CD4-positive, CD25-positive, alpha-beta regulatory T cell (primary cell): ENCODE measurements around the gene CGB8. TPM values are rescaled to one million over a fixed set of nuclear protein-coding genes. Genes with fewer than 3 reads are reported as not detected.

Source experiments
- ATAC-seq, 2 donors: fragments of 150-1000 bp; cut with Tn5 transposase; one replicate each; pipeline ENCODE4 v1.10.0; 2021; ENCODE audit warnings: low read depth in 2 of 2, moderate number of reproducible peaks in 2 of 2, moderate library complexity in 1 of 2
- DNase-seq, 3 donors: peaks; one replicate each; pipeline versions ENCODE4 v3.0.0 to v3.0.0-alpha.2; 2012 to 2022; ENCODE audit warnings: mixed read lengths in 1 of 3
- H3K27ac ChIP-seq: one replicate; pipeline ENCODE4 v1.7.0; 2013; ENCODE audit warnings: mild to moderate bottlenecking, low read length; ENCODE audit not compliant: insufficient read depth, poor library complexity, severe bottlenecking
- H3K27me3 ChIP-seq: one replicate; pipeline ENCODE4 v1.7.0; 2013; ENCODE audit warnings: low read length; ENCODE audit not compliant: control insufficient read depth, insufficient read depth
- H3K36me3 ChIP-seq: one replicate; pipeline ENCODE4 v1.7.0; 2013; ENCODE audit warnings: mild to moderate bottlenecking, low read length, moderate library complexity; ENCODE audit not compliant: control insufficient read depth, insufficient read depth
- H3K4me1 ChIP-seq: 2 replicates; pipeline ENCODE4 v1.7.0; 2013; ENCODE audit warnings: mild to moderate bottlenecking, low read length; ENCODE audit not compliant: insufficient read depth, control insufficient read depth, poor library complexity, severe bottlenecking
- H3K4me3 ChIP-seq: one replicate; pipeline ENCODE4 v1.7.0; 2013; ENCODE audit warnings: low read depth, mild to moderate bottlenecking, low read length, moderate library complexity
- H3K9me3 ChIP-seq, 2 experiments: 1 replicate in 1 of 2; 2 replicates in 1 of 2; pipeline ENCODE4 v1.7.0; 2013; ENCODE audit warnings: low read length in 2 of 2, mild to moderate bottlenecking in 1 of 2, moderate library complexity in 1 of 2; ENCODE audit not compliant: control insufficient read depth in 2 of 2
- H3K27ac Mint-ChIP-seq, 3 donors: one replicate each; pipeline ENCODE4 v1.8.0; 2020 to 2022; ENCODE audit warnings: mild to moderate bottlenecking in 3 of 3, mixed read lengths in 3 of 3, moderate library complexity in 2 of 3
- H3K27me3 Mint-ChIP-seq: one replicate; pipeline ENCODE4 v1.8.0; 2022; ENCODE audit warnings: mild to moderate bottlenecking, mixed read lengths
- H3K36me3 Mint-ChIP-seq: one replicate; pipeline ENCODE4 v1.8.0; 2020; ENCODE audit warnings: mixed read lengths
- H3K4me1 Mint-ChIP-seq, 4 donors: one replicate each; pipeline ENCODE4 v1.8.0; 2020 to 2022; ENCODE audit warnings: mixed read lengths in 4 of 4, mild to moderate bottlenecking in 1 of 4
- H3K4me3 Mint-ChIP-seq, 4 donors: one replicate each; pipeline ENCODE4 v1.8.0; 2020 to 2022; ENCODE audit warnings: mild to moderate bottlenecking in 4 of 4, mixed read lengths in 4 of 4, moderate library complexity in 3 of 4
- H3K9me3 Mint-ChIP-seq, 7 donors: one replicate each; pipeline ENCODE4 v1.8.0; 2020 to 2022; ENCODE audit warnings: mixed read lengths in 7 of 7, mild to moderate bottlenecking in 3 of 7, moderate library complexity in 2 of 7
- polyA plus RNA-seq, 4 donors: library from polyadenylated mRNA; unstranded; fragments of 300-500 nt; fragmentation: Illumina TruSeq; gene quantifications; one replicate each; pipeline ENCODE4 v1.2.3, GENCODE V29; 2021
- total RNA-seq: library from RNA; stranded (reverse); gene quantifications from one replicate; pipeline ENCODE4 v1.2.3, GENCODE V29; 2022

CGB8 gene
- total and polyA plus RNA-seq, 5 donors from 2014 or later, result not detected

DNA sequence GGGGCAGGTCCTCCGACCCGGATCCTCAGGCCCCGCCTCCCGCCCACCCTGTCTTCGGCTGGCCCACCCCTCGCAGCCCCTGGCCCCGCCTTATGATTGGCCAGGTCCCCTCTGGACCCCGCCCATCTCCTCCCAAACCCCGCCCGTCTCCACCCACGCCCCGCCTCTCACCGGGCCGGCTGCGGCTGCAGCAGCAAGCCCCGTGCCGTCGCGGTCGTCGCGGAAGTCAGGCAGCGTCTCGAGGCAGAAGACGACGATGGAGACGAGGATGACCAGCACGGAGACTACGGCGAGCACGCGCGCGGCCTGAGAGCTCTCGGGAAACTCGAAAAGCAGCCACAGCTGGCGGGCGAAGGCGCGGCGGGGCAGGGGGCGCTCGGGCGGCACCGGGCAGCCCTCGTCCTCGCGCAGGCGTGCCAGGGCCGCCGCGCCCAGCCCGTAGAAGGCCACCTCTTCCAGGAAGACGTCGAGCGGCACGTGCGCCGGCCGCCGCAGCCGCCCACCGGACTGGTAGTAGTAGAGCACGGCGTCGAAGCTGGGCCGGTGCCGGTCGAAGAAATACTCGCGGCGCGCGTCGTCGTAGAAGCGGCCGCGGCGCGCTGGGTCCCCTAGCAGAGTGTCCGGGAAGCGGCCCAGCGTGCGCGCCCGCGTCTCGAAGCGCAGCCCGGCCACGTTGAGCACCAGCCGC lies 23.1 kb upstream of the CGB8 start:
- Mint-ChIP-seq H3K27ac (no peak overlapping the region), H3K27me3 (peaks cover 80% of the 10 kb centered on the region), H3K36me3 (peaks cover 4% of the 10 kb centered on the region), H3K4me3 (peak overlapping the region in 1 of 4 donors; percentile 41), H3K4me1 (peaks cover 0 to 14% (median 9%) of the 10 kb centered on the region in 4 donors), H3K9me3 (peaks cover 0 to 9% (median 0%) of the 10 kb centered on the region in 7 donors)
- Histone ChIP-seq H3K9me3 (no peaks in the 10 kb centered on the region), H3K27ac (no peak overlapping the region), H3K4me1 (no peaks in the 10 kb centered on the region), H3K27me3 (peaks cover 19% of the 10 kb centered on the region), H3K4me3 (no peak overlapping the region), H3K36me3 (no peaks in the 10 kb centered on the region)
- DNase-seq (no peak), ATAC-seq (no peak)

DNA sequence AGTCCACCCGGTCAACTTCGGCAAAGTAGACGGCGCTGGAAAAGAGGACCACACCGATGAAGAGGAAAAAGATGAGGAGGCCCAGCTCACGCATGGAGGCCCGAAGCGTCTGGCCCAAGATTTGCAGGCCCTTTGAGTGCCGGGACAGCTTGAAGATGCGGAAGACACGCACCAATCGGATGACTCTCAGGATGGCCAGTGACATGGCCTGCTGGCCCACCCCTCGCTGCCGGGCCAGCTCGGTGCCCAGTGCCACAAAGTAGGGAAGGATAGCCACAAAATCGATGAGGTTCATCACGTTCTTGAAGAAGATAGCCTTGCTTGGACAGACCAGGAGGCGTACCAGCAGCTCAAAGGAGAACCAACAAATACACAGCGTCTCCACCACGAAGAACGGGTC lies 21.5 kb upstream of the CGB8 start:
- Histone ChIP-seq H3K27ac (no peak overlapping the region), H3K27me3 (peaks cover 19% of the 10 kb centered on the region), H3K36me3 (no peaks in the 10 kb centered on the region), H3K4me1 (no peaks in the 10 kb centered on the region), H3K9me3 (no peaks in the 10 kb centered on the region), H3K4me3 (no peak overlapping the region)
- Mint-ChIP-seq H3K27ac (peak overlapping the region in 1 of 3 donors; percentile 56), H3K4me3 (peak overlapping the region in 1 of 4 donors; percentile 17), H3K27me3 (peaks cover 87% of the 10 kb centered on the region), H3K4me1 (peaks cover 0 to 22% (median 9%) of the 10 kb centered on the region in 4 donors), H3K9me3 (peaks cover 0 to 9% (median 0%) of the 10 kb centered on the region in 7 donors), H3K36me3 (peaks cover 4% of the 10 kb centered on the region)
- ATAC-seq (no peak), DNase-seq (no peak)

DNA sequence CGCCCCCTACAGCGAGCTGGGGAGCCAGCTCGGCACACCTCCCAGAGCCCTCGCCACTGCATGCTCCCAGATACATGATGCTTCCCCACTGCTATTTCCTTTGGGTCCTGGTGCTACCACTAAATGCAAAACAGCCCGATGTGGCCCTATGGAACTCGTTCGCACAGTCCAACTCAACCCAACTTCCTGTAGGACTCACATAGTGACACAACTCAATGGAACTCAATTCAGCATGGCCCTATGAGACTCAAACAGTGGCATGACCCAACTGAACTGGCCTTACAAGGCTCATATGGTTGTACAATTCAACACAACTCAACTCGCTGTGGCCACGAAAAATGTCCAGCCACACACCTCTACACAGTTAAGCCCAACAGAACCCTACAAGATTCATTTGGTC lies 20.1 kb upstream of the CGB8 start:
- Mint-ChIP-seq H3K4me3 (peak overlapping the region in 1 of 4 donors; percentile 45), H3K36me3 (peaks cover 4% of the 10 kb centered on the region), H3K4me1 (peaks cover 0 to 22% (median 8%) of the 10 kb centered on the region in 4 donors), H3K27ac (no peak overlapping the region), H3K9me3 (peaks cover 0 to 7% (median 0%) of the 10 kb centered on the region in 7 donors), H3K27me3 (peaks cover 84% of the 10 kb centered on the region)
- DNase-seq, result no peak
- Histone ChIP-seq H3K27me3 (peaks cover 18% of the 10 kb centered on the region), H3K27ac (no peak overlapping the region), H3K9me3 (no peaks in the 10 kb centered on the region), H3K36me3 (no peaks in the 10 kb centered on the region), H3K4me3 (no peak overlapping the region), H3K4me1 (peaks cover 6% of the 10 kb centered on the region)
- ATAC-seq, result no peak

DNA sequence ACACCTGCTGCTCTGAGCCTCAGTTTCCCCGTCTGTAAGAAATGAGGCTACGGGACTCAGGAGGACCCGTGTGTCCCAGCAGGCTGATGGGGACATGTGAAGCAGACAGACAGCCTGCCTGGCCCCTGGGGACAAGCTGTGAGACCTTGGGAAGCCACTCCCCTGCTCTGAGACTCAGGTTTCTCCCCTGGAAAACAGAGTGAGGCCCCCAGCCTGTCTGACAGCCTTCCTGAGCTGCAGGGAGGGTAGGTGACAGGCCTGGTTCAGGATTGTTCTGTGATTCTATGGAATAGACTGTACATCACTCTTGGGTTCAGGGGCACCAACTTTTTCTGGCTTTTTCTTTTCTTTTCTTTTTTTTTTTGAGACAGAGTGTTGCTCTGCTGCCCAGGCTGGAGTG lies 18.6 kb upstream of the CGB8 start:
- Histone ChIP-seq H3K27me3 (peaks cover 10% of the 10 kb centered on the region), H3K4me1 (peaks cover 6% of the 10 kb centered on the region), H3K36me3 (no peaks in the 10 kb centered on the region), H3K27ac (no peak overlapping the region), H3K4me3 (no peak overlapping the region), H3K9me3 (no peaks in the 10 kb centered on the region)
- Mint-ChIP-seq H3K4me1 (peaks cover 0 to 13% (median 2%) of the 10 kb centered on the region in 4 donors), H3K36me3 (peaks cover 4% of the 10 kb centered on the region), H3K4me3 (no peak overlapping the region), H3K27me3 (peaks cover 85% of the 10 kb centered on the region), H3K9me3 (peaks cover 0 to 5% (median 0%) of the 10 kb centered on the region in 7 donors), H3K27ac (no peak overlapping the region)
- ATAC-seq, result no peak
- no peak for DNase-seq

DNA sequence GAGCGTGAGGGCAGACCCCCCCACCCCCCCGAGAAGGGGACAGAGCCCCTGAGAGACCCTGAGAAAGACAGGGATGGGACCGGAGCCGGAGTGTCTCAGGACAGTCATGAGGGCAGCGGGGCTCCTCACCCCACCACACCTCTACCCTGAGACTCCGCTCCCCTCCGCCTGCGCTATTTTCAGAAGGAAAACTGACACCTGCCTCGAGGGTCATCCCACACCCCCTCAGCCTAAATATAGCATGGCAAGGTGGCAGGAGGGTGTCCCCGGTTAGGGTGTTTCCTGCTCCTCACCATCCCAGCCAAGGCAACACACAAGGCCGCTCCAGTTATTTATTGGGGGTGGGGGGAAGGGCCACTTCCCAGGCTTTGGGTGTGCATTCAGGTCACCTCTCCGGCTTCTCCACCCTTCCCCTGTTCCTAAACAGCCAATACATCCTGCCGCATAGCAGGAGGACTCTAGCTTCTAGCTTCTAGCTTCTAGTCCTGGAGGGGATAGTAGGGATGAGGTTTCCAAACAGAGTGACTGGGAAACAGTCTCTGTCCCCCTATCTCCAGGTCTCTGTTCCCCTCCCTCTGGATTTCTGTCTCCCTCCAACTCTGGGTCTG lies 17.1 kb upstream of the CGB8 start:
- Histone ChIP-seq H3K4me1 (peaks cover 6% of the 10 kb centered on the region), H3K36me3 (no peaks in the 10 kb centered on the region), H3K4me3 (no peak overlapping the region), H3K9me3 (no peaks in the 10 kb centered on the region), H3K27ac (no peak overlapping the region), H3K27me3 (peaks cover 10% of the 10 kb centered on the region)
- no peak overlapping the region for H3K4me3 Mint-ChIP-seq
- ATAC-seq (no peak), DNase-seq (no peak)
- peaks cover 91% of the 10 kb centered on the region for H3K27me3 Mint-ChIP-seq
- H3K9me3 Mint-ChIP-seq, result peaks cover 0 to 5% (median 0%) of the 10 kb centered on the region in 7 donors
- no peak overlapping the region for H3K27ac Mint-ChIP-seq
- H3K36me3 Mint-ChIP-seq, result peaks cover 4% of the 10 kb centered on the region
- H3K4me1 Mint-ChIP-seq, result peaks cover 0 to 8% (median 2%) of the 10 kb centered on the region in 4 donors

DNA sequence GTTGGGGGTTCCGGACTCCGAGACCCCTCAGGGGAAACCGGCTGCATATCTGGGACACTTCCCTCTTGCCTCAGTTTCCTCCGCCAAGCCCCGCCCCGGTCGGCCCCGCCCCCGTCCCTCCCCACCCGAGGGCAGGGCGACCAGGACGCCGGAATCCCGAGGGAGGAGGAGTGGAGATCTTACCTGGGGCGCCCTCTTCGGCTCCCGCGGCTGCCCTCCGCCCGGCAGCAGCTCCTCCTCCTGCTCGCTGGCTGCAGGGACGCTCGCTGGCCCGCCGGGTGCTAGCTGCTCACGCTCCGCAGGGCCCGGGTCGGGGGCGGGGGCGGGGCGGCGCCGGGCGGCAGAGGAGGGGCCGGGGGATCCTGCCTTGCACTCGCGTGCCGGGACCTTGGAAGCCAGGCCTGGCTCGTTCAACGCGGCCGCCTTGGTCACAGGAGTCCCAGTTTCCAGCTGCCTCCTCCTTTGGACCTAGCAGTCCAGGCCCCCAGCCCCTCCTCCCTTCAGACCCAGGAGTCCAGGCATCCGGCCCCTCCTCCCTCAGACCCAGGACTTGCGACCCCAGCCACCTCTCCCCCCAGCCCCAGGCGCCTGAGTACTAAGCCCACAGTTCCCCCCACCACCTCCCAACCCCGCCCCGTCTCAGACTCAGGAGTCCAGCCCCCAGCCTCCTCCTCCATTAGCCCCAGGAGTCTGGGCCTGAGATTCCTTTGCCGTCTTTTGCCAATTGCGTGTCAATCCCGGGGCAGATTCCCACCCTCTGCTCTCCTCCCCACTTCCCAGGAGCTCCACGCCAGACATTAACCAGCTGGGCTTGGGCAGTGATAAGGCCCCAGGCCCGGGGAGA lies 16.1 kb upstream of the CGB8 start, which contains the start of gene NTF4:
NTF4 (minus strand) TSS at position 51 of the 844 bp plus-strand sequence. CDS start 2,821 bp downstream, outside the sequence.
- H3K36me3 ChIP-seq, result no peaks in the 10 kb centered on the region
- ATAC-seq (no peak), DNase-seq (no peak)
- no peaks in the 10 kb centered on the region for H3K36me3 Mint-ChIP-seq
- H3K9me3 ChIP-seq, result no peaks in the 10 kb centered on the region
- H3K4me1 Mint-ChIP-seq, result peaks cover 0 to 8% (median 0%) of the 10 kb centered on the region in 4 donors
- no peak within 1 kb of the TSS for H3K27ac Mint-ChIP-seq
- H3K4me1 ChIP-seq, result peaks cover 6% of the 10 kb centered on the region
- peak within 1 kb of the TSS in 1 of 4 donors; percentile 65 for H3K4me3 Mint-ChIP-seq
- no peak within 1 kb of the TSS for H3K27ac ChIP-seq
- H3K9me3 Mint-ChIP-seq, result peaks cover 0 to 8% (median 0%) of the 10 kb centered on the region in 7 donors
- peaks cover 91% of the 10 kb centered on the region for H3K27me3 Mint-ChIP-seq
- H3K27me3 ChIP-seq, result peaks cover 10% of the 10 kb centered on the region
- no peak within 1 kb of the TSS for H3K4me3 ChIP-seq

DNA sequence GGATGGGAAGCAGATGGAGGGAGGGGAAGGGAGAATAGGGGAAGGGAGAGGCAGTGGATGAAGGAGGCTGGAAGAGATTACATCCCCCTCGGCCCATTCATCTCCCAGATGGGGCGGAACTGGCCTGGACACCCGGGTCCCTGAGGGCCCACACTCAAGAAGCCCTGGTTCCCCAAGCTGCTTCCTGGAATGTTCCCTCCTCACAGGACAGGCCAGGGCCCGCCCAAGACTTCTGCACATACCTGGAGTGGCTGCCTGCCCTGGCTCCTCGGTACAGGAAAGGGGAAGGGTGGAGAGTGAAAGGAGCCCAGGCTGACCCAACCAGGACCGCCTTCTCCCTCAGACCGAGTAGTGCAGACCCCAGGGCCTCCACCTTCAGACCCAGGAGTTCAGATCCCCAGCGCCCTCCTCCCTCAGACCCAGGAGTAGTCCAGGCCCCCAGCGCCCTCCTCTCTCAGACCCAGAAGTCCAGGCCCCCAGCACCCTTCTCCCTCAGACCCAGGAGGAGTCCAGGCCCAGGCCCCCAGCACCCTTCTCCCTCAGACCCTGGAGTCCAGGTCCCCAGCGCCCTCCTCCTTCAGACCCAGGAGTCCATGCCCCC lies 15.2 kb upstream of the CGB8 start:
- Mint-ChIP-seq H3K27ac (no peak overlapping the region), H3K9me3 (peaks cover 0 to 7% (median 0%) of the 10 kb centered on the region in 7 donors), H3K4me3 (peak overlapping the region in 1 of 4 donors; percentile 65), H3K36me3 (no peaks in the 10 kb centered on the region), H3K4me1 (peaks cover 0 to 8% (median 0%) of the 10 kb centered on the region in 4 donors), H3K27me3 (peaks cover 90% of the 10 kb centered on the region)
- Histone ChIP-seq H3K4me3 (no peak overlapping the region), H3K27me3 (peaks cover 11% of the 10 kb centered on the region), H3K27ac (no peak overlapping the region), H3K9me3 (no peaks in the 10 kb centered on the region), H3K4me1 (peaks cover 6% of the 10 kb centered on the region), H3K36me3 (no peaks in the 10 kb centered on the region)
- DNase-seq (no peak), ATAC-seq (no peak)
